Activated CD8-positive, alpha-beta memory T cell treated with anti-CD3 and anti-CD28 coated beads, Interleukin-2, amount 50 U/mL, for 1 hour (primary cell): ENCODE measurements around the gene EEFSEC.

Experiments
- DNase-seq: peaks from one replicate; pipeline ENCODE4 v3.0.0-alpha.2; 2020; ENCODE audit errors: extremely low read depth

EEFSEC gene

DNA sequence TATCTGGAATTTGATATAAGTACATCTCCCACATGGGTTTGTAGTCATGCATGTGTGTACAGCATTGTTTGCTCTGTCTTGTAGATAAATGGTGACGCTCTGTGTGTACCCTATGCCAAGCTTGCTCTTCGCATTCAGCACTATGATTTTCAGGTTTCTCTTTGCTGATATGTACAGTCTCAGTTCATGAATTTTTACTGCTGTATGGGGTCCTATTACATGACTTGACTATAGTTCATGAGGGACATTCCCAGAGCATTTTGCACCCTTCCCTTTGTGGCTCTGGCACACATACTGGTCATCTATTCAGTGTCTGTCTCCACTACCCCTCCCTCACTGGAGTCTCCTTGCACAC is 132.7 kb downstream of the EEFSEC start:
- DNase-seq, result no peak

DNA sequence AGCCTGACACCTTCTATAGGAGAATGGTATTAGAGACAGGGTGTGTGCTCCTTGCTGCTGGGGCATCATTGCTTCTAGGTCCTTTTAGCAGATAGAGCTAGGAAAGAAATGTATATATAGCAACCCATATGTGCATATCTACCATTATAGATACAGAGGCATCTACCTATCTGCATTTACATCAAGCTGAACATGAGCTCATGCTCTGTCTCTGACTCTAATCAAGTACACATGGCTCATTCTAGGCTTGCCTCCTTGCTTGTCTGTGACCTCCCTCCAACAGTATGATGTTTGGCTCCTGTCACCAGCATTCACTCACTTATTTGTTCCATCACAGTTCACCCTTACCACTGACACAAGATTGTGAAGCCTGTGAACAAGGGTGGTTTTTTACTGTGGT is 133.4 kb downstream of the EEFSEC start:
- no peak for DNase-seq

DNA sequence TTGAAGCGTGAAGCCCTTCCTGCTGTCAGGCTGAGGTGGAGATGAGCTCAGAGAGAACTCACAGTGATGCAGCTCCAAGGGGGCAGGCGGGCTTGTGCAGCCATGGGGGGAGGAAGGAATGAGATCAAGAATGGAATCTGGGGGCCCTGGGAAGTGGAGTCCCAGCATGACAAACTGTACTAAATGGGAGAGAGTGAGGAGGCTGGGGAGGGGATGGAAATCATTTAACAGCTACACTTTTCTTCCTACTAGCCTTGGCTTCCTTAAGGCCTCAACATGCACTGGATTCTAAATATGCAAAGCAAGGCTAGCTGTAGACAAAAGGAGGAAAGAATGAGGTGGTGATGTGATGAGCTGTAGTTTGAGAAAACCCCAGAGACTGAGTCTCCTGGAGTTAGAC is 133.9 kb downstream of the EEFSEC start:
- DNase-seq, result no peak

- DNase-seq, result no peak
These were observed 136.3 kb downstream of the EEFSEC start for GRCh38 chr3:128289534-128289933.

DNA sequence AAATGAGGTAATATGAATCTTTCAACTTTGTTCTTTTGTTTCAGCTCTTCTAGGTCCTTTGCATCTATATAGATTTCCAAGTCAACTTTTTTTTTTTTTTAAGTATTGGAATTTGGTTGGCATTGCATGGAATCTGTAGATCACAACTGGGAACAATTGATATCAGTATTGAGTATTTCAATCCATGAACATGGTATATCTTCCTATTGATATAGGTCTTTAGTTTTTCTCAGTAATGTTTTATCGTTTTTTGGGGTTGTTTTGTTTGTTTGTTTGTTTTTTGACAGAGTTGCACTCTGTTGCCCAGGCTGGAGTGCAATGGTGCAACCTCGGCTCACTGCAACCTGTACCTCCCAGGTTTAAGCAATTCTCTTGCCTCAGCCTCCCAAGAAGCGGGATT is 137.2 kb downstream of the EEFSEC start:
- no peak for DNase-seq

GRCh38 chr3:128293930-128294329 is 140.6 kb downstream of the EEFSEC start:
- DNase-seq, result no peak

DNA sequence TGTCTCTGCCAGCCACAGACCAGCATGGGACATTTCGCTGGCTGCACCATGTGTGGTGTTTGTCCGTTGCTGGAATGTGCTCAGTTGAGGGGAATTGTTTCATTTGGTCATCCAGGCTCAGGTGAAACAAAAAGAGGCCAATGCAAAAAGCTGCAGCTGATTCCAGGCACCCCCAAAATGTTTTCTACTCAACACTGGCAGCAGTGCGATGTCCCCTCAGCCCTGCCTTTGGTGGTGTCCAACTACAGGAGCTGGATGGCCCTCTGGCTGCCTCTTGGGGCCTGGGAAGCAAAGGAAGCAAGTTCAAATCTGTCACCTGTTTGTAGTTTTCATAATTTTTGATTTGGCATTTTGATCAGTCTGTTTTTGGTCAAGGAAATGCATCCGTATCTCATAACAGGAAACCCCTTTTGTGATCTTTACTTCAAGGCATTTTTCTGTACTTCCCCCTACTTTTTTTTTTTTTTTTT is 141.8 kb downstream of the EEFSEC start:
- DNase-seq, result no peak

DNA sequence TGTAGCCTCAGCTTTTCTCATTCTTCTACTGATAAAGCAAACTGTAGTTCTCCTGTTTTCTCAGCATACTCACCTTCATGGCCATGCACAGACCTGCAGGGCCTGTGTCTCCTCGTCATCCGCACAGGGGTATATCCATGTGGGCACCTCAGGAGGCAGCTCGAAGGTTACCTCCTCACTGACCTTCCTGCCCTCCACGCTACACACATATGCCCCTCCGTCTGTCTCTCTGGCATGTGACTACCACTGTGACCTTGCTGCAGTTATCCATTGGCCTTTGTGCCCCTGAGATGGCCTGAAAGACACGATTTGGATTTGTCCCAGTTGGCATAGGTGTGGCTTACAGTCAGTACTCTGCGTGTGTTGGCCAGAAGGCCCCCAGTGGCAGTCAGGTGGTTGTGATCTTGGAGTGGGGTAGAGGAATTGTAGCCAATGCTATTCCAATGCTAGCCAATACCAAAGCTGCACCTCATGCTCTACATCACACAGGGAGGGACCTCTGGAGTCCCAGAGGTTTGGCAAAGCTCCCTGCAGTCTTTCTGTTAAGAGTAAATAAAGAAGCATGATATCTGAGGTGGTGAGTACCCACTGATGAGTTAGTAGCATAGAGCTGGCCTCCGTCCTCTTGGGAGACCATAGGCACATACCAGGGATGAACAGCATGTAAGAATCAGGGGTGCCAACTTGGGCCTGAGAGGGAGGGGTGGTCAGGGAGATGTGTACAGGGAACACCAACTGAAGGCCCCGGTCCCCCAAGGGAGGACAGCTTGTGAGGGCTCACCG is 143.4 kb downstream of the EEFSEC start:
- no peak for DNase-seq

- DNase-seq, result no peak
These were observed 144.3 kb downstream of the EEFSEC start for GRCh38 chr3:128297401-128298138.

DNA sequence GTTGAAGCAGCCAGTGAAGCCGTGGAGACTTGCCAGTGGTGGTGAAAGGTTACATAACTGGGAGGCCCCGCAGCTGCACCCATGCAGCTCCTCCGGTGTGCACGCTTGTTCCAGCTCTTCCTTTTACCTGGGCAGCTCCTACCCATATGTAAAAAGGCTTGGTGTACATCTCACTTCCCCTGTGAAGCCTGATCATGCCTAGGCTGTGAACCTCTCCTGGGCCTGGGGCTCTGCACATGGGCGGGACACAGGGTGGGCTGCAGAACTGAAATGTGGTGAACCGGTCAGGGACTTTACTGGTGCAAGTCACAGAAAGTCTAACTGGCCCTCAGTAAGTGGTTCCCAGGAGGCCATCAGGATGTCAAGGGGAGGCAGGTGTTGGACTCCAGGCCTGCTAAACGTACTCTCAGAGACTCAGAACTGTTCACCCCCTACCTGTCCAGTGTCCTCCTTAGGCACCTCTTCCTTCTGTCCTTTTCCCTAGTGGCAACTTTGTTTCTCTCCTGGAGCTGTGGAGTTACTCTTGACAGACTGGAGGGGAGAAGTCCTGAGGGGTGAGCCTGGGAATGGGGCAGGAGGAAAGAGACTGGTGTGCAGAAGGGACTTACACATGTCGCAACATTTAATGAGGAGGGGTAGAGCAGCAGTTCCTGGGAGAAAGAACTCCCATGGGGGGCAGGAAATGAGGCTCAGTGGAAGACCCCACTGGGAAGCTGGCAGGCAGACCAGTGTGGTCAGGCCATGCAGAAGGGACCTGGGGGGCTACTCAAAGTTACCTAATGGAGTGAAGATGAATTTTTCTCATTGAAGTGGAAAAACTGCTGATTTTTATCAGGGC is 148.1 kb downstream of the EEFSEC start:
- no peak for DNase-seq

- no peak for DNase-seq
These were observed 153.2 kb downstream of the EEFSEC start for GRCh38 chr3:128306481-128306880.

- DNase-seq, result no peak
These were observed 153.8 kb downstream of the EEFSEC start for GRCh38 chr3:128307029-128307633.

DNA sequence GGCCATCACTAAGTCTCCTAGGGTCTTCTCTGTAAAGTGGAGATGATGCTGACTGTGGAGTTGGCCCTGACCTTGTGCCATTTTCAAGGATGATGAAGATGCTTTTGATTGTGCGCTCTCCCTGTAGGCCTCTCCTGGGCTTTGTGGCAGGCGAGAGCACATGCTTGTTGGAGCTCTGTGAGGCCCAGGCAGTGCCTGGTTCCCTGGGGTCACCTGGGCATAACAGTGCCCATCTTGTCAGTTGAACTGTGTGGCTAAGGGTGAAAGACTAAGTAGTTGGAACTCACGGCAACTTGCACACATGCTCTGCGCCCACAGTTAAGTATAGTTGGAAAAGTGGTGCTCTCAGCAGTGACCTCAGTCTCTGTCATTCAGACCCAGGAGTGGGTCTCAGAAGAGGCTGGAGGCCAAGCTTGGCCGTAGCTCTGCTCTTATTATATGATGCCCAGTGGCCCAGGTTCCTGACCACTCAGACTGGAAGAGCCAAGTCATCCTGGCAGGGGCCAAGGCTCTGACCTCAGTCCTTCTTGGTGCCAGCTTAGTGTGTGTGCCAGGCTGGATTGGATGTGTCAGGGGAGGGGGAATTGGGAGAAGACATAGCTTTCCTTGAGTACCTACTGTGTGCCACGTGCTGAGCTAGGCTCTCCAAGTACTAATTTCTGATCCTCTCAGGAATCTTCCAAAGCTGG is 154.6 kb downstream of the EEFSEC start:
- DNase-seq, result no peak

- DNase-seq, result no peak
These were observed 155.7 kb downstream of the EEFSEC start for GRCh38 chr3:128309026-128309425.

DNA sequence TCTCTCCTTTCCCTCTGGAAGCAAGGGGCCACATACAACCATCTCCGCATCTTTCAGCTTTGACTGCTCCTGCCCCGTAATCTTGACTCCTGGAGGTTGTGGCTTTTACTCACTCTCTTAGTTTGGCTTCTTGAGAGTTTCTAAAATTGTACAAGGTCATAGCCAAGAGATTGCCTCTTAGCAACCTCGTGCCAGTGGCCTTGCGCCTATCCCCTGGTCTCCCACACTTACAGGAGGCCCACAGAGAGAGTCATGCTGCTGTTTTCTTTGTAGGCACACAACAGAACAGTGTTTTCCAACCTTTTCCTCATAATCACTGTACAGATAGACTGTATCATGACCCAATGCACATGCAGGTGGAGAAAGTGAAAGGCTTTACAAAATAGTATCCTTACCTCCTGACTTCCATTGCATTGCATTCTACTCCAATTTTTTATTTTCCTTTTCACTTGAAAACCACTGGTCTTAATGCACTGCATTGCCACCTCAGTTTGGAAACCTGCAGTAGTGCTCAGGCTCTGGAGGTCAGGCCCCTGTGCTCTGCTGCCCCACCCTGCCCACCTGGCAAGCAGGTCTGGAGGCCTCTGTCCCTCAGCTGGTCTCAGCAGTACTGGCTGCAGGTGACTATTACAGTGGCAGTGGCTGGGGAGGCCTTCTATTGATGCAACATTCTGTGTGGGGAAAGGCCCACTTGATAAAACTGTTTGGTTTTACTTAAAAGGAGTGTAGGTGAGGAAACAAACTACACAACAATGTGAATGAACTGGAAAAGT is 157.2 kb downstream of the EEFSEC start:
- no peak for DNase-seq

DNA sequence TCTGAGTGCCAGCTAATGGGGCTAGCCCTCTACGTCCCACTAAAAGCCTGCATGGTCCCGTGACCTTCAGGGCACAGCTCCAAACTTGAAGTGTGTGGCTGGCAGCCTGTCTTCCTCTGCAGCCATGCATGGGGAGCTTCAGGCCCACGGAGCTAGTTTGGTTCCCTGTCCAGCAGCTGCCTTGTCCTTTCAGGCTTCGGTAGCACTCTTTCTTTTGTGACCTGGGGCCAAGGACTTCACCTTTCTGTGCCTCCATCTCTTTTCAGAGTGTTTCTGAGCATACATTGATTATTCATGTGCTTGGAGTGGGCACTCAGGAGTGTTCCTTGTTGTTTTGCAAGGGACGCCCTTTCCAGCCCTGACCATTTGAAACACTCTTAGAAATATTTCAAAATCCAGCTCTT is 158.2 kb downstream of the EEFSEC start:
- no peak for DNase-seq

DNA sequence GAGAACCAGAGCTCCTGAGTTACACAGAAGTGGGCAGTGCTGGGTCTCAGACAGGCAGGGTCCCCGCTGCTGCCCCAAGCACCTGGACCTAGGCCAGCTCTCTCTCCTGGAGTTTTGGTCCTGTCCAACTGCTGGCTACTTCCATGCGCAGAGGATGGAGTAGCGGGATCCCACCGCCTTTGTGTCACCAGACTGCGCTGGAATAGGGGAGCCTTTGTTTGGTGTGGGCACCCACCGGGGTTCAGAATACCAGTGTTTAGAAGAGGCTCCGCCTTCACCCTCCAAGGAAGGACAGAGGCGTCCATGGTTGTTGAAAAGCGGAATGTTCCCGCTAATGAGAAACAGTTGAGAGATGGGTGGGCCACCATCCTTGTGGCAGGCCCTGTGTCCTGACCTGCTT is 159.0 kb downstream of the EEFSEC start:
- no peak for DNase-seq

GRCh38 chr3:128313071-128313725 is 159.9 kb downstream of the EEFSEC start:
- DNase-seq, result no peak

GRCh38 chr3:128313935-128314334 is 160.7 kb downstream of the EEFSEC start:
- no peak for DNase-seq

DNA sequence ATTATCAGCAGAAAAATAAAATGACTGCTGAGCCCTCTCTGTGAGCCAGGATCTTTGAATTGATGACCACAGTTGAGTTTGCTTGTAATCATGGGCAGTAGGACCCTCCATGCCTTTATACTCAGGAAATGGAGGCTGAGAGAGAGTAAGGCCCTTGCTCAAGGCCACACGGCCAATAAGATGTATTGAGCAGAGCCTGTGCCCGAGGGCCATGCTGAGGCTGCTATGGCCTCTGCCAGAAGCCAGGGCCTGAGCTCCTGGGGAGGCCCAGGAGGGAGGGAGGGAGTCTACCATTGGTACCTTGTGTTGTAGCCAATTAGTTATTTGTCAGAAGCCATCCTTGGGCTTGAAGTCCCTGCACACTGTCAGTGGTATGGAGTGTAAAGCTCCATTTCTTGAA is 162.0 kb downstream of the EEFSEC start:
- DNase-seq, result no peak
